Measurements from ENCODE around the gene GXYLT2.

The GXYLT2 gene

DNA sequence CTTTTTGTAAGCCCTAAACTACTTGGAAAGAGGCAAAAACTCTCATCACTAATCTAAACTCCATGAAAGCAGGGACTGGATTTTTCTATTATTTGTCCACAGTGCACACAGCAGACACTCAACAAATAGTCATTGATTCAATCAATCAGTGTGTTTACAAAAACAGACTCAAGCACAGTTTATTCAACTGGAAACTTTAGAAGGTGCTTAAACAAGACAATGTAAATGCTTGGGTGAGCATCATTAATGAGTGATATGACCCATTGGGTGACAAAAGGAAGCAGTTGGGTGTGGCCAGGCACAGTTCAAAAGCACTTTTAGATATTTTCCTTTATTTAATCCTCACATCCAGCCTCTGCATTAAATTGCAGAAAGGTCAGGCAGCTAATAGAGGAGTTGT lies 76.8 kb downstream of the GXYLT2 start:
- Histone ChIP-seq H2AFZ (ENCODE audit: low read depth, low read length) (no peak overlapping the region), H3K9me3 (ENCODE audit: insufficient read depth, low read length, severe bottlenecking) (no peaks in the 10 kb centered on the region), H3K4me1 (ENCODE audit: insufficient read depth, low read length) (no peaks in the 10 kb centered on the region), H3K9ac (ENCODE audit: low read depth, low read length) (no peak overlapping the region), H3K27me3 (ENCODE audit: insufficient read depth, low read length, poor library complexity) (no peaks in the 10 kb centered on the region), H3K79me2 (ENCODE audit: insufficient read depth, low read length) (no peaks in the 10 kb centered on the region), H3K4me2 (ENCODE audit: insufficient read depth, low read length) (no peak overlapping the region), H3K36me3 (ENCODE audit: insufficient read depth, low read length) (peaks cover 77% of the 10 kb centered on the region), H4K20me1 (ENCODE audit: insufficient read depth, low read length) (no peaks in the 10 kb centered on the region), H3K4me3 (ENCODE audit: low read depth in 1 of 2, low read length in 2 of 2) (no peak overlapping the region), H3K27ac (ENCODE audit: low read length) (no peak overlapping the region)
- no peak for DNase-seq
- TF ChIP-seq EZH2 (IDR thresholded peaks at IDR 0.05; ENCODE audit: borderline replicate concordance, low read depth, low read length, severe bottlenecking) = no peak
- TF ChIP-seq, protein P1, sequence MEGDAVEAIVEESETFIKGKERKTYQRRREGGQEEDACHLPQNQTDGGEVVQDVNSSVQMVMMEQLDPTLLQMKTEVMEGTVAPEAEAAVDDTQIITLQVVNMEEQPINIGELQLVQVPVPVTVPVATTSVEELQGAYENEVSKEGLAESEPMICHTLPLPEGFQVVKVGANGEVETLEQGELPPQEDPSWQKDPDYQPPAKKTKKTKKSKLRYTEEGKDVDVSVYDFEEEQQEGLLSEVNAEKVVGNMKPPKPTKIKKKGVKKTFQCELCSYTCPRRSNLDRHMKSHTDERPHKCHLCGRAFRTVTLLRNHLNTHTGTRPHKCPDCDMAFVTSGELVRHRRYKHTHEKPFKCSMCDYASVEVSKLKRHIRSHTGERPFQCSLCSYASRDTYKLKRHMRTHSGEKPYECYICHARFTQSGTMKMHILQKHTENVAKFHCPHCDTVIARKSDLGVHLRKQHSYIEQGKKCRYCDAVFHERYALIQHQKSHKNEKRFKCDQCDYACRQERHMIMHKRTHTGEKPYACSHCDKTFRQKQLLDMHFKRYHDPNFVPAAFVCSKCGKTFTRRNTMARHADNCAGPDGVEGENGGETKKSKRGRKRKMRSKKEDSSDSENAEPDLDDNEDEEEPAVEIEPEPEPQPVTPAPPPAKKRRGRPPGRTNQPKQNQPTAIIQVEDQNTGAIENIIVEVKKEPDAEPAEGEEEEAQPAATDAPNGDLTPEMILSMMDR (IDR thresholded peaks at IDR 0.05; ENCODE audit: borderline replicate concordance, extremely low read depth, low read length, poor library complexity, severe bottlenecking) = no peak
- ATAC-seq (ENCODE audit: insufficient read depth, low read depth) = no peak

DNA sequence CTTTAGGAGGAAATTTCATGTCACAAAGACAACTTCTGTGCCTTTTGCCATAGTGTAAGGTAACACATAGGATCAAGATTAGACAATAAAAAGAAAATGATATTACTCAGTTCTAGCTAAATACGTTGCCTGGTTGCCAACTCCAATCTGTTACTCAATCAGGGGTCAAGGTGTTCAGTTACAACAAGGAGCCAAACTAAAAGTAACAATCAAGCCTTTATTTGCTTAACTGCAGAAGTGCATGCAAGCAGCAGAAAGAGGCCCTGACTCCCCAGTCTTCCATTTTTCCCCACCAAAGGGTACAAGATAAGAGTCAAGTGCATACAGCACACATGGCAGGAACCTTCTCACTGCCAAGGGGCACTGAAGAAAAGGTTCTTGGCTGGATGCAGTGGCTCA lies 80.4 kb downstream of the GXYLT2 start:
- Histone ChIP-seq H3K9ac (ENCODE audit: low read depth, low read length) (no peak overlapping the region), H3K27me3 (ENCODE audit: insufficient read depth, low read length, poor library complexity) (no peaks in the 10 kb centered on the region), H2AFZ (ENCODE audit: low read depth, low read length) (no peak overlapping the region), H3K4me1 (ENCODE audit: insufficient read depth, low read length) (no peaks in the 10 kb centered on the region), H4K20me1 (ENCODE audit: insufficient read depth, low read length) (no peaks in the 10 kb centered on the region; the same call in 1 of the 2 replicates), H3K9me3 (ENCODE audit: insufficient read depth, low read length, severe bottlenecking) (no peaks in the 10 kb centered on the region), H3K4me3 (ENCODE audit: low read depth in 1 of 2, low read length in 2 of 2) (no peak overlapping the region), H3K36me3 (ENCODE audit: insufficient read depth, low read length) (peaks cover 78% of the 10 kb centered on the region), H3K79me2 (ENCODE audit: insufficient read depth, low read length) (no peaks in the 10 kb centered on the region), H3K27ac (ENCODE audit: low read length) (no peak overlapping the region), H3K4me2 (ENCODE audit: insufficient read depth, low read length) (no peak overlapping the region)
- TF ChIP-seq, protein P1 (IDR thresholded peaks at IDR 0.05; ENCODE audit: borderline replicate concordance, extremely low read depth, low read length, poor library complexity, severe bottlenecking) = no peak
- TF ChIP-seq EZH2 (IDR thresholded peaks at IDR 0.05; ENCODE audit: borderline replicate concordance, low read depth, low read length, severe bottlenecking) = no peak
- DNase-seq (no peak), ATAC-seq (ENCODE audit: insufficient read depth, low read depth) (no peak)

DNA sequence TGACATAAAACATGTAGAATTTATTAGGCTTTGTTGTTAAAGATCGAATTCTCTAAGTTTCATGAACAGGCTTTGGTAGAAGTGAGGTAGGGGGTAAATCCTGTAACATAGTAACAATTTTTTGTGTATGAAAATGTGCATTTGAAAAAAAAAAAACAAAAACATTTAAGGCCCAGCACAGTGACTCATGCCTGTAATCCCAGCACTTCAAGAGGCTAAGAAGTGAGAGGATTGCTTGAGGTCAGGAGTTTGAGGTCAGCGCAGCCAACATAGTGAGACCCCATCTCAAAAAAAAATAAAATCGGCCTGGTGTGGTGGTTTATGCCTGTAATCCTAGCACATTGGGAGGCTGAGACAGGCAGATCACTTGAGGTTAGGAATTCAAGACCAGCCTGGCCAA lies 81.9 kb downstream of the GXYLT2 start:
- Histone ChIP-seq H4K20me1 (ENCODE audit: insufficient read depth, low read length) (no peaks in the 10 kb centered on the region; the same call in 1 of the 2 replicates), H3K36me3 (ENCODE audit: insufficient read depth, low read length) (peaks cover 83% of the 10 kb centered on the region), H3K4me2 (ENCODE audit: insufficient read depth, low read length) (no peak overlapping the region), H3K4me3 (ENCODE audit: low read depth in 1 of 2, low read length in 2 of 2) (no peak overlapping the region), H3K9ac (ENCODE audit: low read depth, low read length) (no peak overlapping the region), H3K27ac (ENCODE audit: low read length) (no peak overlapping the region), H3K79me2 (ENCODE audit: insufficient read depth, low read length) (no peaks in the 10 kb centered on the region), H3K9me3 (ENCODE audit: insufficient read depth, low read length, severe bottlenecking) (no peaks in the 10 kb centered on the region), H3K27me3 (ENCODE audit: insufficient read depth, low read length, poor library complexity) (no peaks in the 10 kb centered on the region), H2AFZ (ENCODE audit: low read depth, low read length) (no peak overlapping the region), H3K4me1 (ENCODE audit: insufficient read depth, low read length) (no peaks in the 10 kb centered on the region)
- TF ChIP-seq, protein P1 (IDR thresholded peaks at IDR 0.05; ENCODE audit: borderline replicate concordance, extremely low read depth, low read length, poor library complexity, severe bottlenecking) = no peak
- no peak for TF ChIP-seq EZH2 (IDR thresholded peaks at IDR 0.05; ENCODE audit: borderline replicate concordance, low read depth, low read length, severe bottlenecking)
- ATAC-seq (ENCODE audit: insufficient read depth, low read depth) (no peak), DNase-seq (no peak)

DNA sequence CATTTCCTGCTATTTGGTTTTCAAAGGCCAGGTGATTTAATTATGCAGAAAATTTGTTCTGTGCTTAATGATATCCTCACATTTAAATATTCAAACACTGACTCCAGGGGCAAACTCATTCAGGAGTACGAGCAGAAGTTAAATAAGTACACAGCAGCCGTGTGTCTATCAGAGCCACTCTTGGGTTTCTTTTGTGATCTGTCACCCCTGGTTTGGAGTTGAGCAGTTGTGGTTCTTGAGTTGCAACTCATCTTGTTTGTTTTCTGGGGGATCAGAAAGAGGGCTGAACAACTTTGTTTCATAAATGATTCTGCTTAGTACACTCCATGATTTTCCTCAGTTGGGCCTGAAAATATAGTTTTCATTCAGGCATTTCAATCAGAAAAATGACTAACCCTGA lies 83.1 kb downstream of the GXYLT2 start:
- Histone ChIP-seq H3K4me2 (ENCODE audit: insufficient read depth, low read length) (no peak overlapping the region), H3K36me3 (ENCODE audit: insufficient read depth, low read length) (peaks cover 84% of the 10 kb centered on the region), H2AFZ (ENCODE audit: low read depth, low read length) (no peak overlapping the region), H3K9me3 (ENCODE audit: insufficient read depth, low read length, severe bottlenecking) (no peaks in the 10 kb centered on the region), H3K27ac (ENCODE audit: low read length) (no peak overlapping the region), H3K79me2 (ENCODE audit: insufficient read depth, low read length) (no peaks in the 10 kb centered on the region), H4K20me1 (ENCODE audit: insufficient read depth, low read length) (no peaks in the 10 kb centered on the region; the same call in 1 of the 2 replicates), H3K4me1 (ENCODE audit: insufficient read depth, low read length) (no peaks in the 10 kb centered on the region), H3K27me3 (ENCODE audit: insufficient read depth, low read length, poor library complexity) (no peaks in the 10 kb centered on the region), H3K4me3 (ENCODE audit: low read depth in 1 of 2, low read length in 2 of 2) (no peak overlapping the region), H3K9ac (ENCODE audit: low read depth, low read length) (no peak overlapping the region)
- no peak for TF ChIP-seq EZH2 (IDR thresholded peaks at IDR 0.05; ENCODE audit: borderline replicate concordance, low read depth, low read length, severe bottlenecking)
- TF ChIP-seq, protein P1 (IDR thresholded peaks at IDR 0.05; ENCODE audit: borderline replicate concordance, extremely low read depth, low read length, poor library complexity, severe bottlenecking) = no peak
- DNase-seq (no peak), ATAC-seq (ENCODE audit: insufficient read depth, low read depth) (no peak)

Measured in DND-41 (cell line).